ENCODE data around the gene ALCAM.

- TF ChIP-seq CTCF (IDR thresholded peaks at IDR 0.05) (no peak), POLR2A (IDR thresholded peaks at IDR 0.05) (no peak)
Measured at GRCh38 chr3:105367063-105367405, 325 bp downstream of the ALCAM start.

Measured in Peyer's patch (tissue), 4 donors.